PC-9 (cell line): ENCODE measurements around the gene PFDN4.

Source experiments
- CTCF ChIP-seq: fragments of 200-600 bp; sonication (generic); conservative IDR thresholded peaks from 2 replicates; pipeline ENCODE4 v1.6.1; 2017; ENCODE audit warnings: mixed run types, antibody characterized with exemption, mild to moderate bottlenecking, moderate library complexity
- EZH2 ChIP-seq: fragments of 200-600 bp; sonication (generic); IDR thresholded peaks from 2 replicates; pipeline ENCODE4 v1.8.0; 2017; ENCODE audit warnings: antibody characterized with exemption, low read depth

DNA sequence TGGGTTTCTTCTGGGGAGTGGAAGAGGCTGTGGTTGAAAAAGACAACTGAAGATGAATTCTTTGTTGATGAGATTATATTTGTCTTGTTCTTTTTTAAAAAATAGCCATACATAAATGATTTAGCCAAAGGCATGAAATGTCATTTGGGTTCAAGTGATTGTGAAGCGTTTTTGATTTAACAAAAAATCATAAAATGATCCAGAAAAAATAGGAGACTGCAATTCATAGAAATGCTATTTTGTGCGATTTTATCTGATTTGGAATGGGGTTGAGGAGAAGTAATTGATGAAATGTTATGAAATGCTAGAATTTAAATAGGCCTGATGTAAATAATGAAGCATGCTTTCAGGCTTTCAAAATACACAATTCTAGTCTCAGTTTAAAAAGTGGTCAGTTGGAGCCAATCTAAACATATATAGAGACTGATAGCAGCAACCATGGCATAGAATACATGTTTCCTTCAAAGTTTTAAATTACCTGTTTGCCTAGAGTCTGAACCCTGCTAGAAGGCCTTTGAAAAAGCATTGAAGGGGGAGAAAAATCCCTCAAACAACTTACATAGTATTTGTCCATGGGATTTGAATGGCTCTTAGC lies 21.8 kb downstream of the PFDN4 start:
- TF ChIP-seq CTCF, result no peak
- TF ChIP-seq EZH2, result no peak
